ENCODE measurements around the gene ERCC5.

Gene ERCC5

DNA sequence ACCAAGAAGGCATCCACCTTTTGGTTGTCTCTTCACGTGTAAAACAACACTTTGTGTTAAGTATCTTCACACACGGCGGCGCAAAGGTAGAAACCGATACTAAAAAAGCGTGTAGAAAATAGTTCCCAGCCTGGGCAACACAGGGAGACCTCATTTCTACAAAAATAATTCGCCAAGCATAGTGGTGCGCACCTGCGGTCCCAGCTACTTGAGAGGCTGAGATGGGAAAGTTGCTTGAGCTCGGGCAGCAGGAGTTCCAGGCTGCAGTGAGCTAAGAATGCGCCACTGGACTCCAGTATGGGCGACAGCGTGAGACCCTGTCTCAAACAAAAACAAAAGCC is 573 bp upstream of the ERCC5 start:
- no peak for DNase-seq (ENCODE audit: low read depth)

DNA sequence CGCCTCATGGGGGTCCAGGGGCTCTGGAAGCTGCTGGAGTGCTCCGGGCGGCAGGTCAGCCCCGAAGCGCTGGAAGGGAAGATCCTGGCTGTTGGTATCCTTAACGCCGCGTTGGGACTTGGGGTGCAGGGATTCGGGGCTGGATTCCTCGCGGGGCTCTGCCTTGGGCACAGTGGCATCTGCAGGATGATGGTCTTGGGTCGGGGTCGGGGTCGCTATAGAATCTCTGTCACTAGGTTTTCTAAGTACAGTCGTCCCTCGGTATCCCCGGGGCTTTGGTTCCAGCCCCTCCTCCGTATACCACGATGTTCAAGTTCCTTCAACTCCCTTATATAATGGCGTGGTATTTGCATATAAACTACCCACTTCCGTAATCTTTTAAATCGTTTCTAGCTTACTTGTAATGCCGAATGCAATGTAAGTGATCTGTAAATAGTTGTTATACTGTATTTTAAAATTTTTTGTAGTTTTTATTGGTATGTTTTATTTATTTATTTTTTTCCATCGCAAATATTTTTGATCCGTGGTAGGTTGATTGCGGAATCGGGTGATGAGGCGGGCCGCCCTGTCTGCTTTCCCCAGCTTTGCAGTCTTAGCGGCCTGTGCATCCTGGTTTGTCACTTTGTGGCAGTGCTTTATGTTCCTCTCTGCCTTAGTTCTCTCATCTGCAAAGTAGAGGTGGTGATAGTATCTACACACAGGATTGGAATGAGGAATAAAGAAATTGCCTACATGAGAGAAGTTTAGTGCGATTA is 606 bp downstream of the ERCC5 start:
- no peak for DNase-seq (ENCODE audit: low read depth)

GRCh38 chr13:102847272-102848234 is 1.7 kb downstream of the ERCC5 start:
- no peak for DNase-seq (ENCODE audit: low read depth)

DNA sequence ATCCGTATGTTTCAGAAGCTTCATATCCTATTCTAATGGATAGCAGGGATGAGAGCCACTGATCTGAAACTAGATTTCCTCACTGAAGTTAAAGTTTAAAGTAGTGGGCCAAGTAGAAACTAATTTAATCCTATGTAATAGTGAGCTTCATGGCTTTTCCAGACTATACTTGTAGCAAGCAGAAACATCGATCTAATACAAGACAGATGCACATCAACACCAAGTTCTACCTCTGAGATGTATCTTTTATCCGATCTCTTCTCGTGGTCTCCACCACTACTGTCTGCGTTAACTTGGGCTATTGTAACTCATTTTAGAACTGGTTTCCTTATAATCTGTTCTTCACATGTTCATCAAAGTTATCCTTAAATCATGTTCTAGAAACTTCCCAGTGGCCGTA is 3.1 kb downstream of the ERCC5 start:
- no peak for DNase-seq (ENCODE audit: low read depth)

GRCh38 chr13:102852556-102852955 is 6.7 kb downstream of the ERCC5 start:
- DNase-seq (ENCODE audit: low read depth): no peak

DNA sequence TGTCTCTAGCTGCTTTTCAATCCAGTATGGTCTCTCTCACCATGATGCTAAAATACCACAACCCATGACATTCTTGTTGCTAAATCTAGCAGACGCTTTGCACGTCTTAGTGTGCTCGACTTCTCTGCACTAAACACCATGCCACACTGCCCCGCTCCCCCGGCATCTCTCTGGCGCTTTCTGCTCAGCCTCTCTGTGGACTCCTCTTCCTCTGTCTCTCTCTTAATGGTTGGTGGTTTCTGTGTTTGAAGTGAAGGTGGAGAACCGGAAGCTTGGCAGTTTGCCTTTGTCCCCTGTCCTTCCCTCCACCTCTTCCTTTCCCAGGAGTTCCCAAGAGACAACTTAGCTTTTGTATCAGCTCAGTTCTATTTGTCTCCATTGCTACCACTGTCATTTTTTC is 8.8 kb downstream of the ERCC5 start:
- no peak for DNase-seq (ENCODE audit: low read depth)

DNA sequence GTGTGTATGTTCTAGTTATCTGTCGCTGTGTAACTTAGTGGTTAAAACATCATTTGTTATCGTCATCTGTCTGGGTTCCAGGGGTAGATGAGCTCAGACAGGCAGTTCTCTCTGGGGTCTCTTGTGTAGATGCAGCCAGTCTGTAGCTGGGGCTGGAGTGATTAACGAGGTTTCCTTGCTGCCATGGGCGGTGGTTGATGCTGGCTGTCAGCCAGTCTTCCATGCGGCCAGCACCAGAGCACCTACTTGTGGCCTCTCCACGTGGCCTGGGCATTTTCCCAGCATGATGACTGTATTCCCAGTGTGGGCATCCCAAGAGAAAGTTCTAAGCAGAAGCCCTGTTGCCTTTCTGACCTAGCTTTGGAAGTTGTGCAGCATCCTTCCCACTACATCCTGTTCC is 10.7 kb downstream of the ERCC5 start:
- no peak for DNase-seq (ENCODE audit: low read depth)

- no peak for DNase-seq (ENCODE audit: low read depth)
Measured at GRCh38 chr13:102862624-102863210, 16.9 kb downstream of the ERCC5 start.

- DNase-seq (ENCODE audit: low read depth): no peak
Measured at GRCh38 chr13:102863590-102863989, 17.8 kb downstream of the ERCC5 start.

GRCh38 chr13:102868366-102868936 is 22.6 kb downstream of the ERCC5 start:
- DNase-seq (ENCODE audit: low read depth): no peak

DNA sequence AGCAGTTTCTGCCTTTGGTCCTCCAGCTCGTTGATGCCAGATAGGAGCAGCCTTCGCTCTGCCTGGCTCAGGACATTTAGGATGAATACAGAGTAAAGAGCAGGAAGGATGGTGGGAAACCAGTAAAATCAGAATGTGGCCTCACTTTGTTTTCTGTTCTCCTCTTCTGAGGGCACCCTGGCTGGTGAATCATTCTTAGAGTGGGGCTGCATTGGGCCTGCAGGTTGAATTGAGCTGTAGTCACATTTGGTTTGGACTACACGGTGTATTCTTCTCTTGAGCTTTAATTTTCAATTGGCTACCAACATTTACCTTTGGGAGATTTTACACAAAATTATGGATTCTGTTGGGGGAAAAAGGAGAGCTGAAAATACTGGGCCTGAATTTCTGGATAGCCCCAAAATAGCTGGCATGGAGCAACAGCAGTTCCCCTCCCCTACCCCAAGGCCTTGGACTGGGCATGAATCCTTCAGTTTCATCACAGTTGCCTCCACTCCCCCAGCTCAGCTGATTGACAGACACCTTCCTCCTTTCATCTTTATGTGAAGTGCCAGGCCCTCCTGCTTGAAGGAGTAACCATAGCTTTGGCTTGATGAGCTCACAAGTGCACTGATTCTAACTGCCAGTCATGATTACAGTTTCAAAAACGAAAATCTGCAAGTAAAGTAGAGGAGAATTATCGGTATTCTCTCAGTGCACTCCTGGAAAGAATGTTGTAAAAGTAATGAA is 24.3 kb downstream of the ERCC5 start:
- no peak for DNase-seq (ENCODE audit: low read depth)

DNA sequence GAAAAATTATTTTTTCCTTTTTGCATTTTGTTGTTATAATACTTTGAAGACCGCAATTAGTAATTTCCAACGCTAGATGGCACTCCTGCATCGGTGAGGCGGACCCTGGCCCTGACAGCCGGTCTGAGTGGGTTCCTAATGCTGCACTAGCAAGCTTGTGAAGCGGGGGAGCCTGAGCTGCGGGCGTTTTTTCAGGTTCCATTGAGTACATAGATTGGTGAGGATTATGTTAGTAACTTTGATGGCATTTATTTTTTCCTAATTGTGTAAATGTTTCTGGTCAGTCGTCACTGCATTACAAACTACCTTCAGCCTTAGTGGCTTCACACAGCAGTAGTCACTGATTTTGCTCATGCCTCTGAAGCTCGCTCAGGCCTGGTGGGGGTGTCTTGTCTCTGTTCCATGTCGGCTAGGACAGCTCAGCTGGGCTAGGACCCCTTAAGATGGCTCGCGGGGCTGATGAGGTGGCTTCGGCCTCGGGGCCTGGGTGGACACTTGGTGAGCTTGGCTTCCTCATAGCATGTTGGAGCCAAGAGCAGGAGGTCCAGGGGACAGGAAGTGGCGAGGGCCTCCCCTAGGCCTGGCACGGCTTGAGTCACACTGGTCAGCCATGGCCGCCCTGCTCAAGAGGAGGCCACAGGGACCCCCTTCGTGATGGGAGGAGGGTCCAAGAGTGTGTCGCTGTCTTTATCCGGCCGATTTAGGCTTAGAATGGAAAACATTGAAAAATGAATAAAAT is 25.0 kb downstream of the ERCC5 start:
- no peak for DNase-seq (ENCODE audit: low read depth)

DNA sequence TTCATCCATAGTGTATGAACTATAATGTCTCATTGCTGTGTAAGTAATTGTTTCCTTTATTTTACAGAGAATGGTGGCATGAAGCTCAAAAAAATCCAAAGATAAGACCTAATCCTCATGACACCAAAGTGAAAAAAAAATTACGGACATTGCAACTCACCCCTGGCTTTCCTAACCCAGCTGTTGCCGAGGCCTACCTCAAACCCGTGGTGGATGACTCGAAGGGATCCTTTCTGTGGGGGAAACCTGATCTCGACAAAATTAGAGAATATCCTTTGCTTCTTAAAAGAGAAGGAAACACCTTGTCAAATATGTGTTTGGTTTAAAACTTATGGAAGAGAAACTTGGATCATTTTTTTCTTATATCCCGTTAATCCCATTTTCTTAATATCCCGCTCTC is 26.3 kb downstream of the ERCC5 start:
- no peak for DNase-seq (ENCODE audit: low read depth)

- no peak for DNase-seq (ENCODE audit: low read depth)
Measured at GRCh38 chr13:102872531-102872930, 26.7 kb downstream of the ERCC5 start.

DNA sequence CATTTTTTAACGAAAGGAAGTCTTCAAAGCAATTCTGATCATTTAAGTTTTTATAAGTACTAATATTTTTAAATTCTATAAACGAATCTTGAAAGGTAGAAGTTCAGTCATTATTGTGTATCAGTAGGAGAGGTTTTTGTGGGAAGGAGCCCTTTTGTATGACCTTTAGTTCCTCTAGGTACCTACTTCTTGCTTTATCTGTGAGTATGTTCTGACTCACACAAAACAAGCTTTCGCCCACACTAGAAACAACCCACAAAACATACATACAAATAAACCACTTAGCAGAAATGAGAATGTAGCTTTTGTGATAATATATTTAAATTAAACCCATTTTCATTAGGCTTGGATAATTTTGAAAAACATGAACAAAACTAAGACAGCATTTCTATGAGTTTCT is 27.8 kb downstream of the ERCC5 start:
- DNase-seq (ENCODE audit: low read depth): no peak

GRCh38 chr13:102875256-102875655 is 29.4 kb downstream of the ERCC5 start:
- no peak for DNase-seq (ENCODE audit: low read depth)

- DNase-seq (ENCODE audit: low read depth): no peak
Measured at GRCh38 chr13:102877303-102877702, 31.5 kb downstream of the ERCC5 start.

DNA sequence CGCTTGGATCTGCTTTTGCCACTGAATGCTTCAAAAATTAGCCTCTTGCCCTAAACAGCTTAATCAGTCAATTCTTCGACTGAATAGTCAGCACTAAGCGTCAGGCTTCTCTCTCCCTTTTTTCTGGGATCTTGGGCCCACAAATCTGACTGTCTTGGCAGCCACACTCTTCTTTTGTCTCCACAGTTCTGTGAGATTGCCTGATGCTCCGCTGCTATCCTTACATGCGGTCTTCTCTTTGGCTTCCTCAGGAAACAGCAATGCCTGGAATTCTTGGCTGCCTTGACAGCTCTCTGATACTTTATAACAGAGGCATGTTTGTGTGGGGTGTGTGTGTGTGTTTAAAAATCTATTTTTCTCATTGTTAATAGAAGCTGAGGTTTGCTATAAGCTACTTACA is 32.6 kb downstream of the ERCC5 start:
- DNase-seq (ENCODE audit: low read depth): no peak

GRCh38 chr13:102879793-102880499 is 34.1 kb downstream of the ERCC5 start:
- DNase-seq (ENCODE audit: low read depth): no peak

- DNase-seq (ENCODE audit: low read depth): no peak
Measured at GRCh38 chr13:102881819-102882686, 36.2 kb downstream of the ERCC5 start.
